ENCODE data around the gene CCL26. TPM values are rescaled to one million over a fixed set of nuclear protein-coding genes. Genes with fewer than 3 reads are reported as not detected.

Gene CCL26
- total and polyA plus RNA-seq, 2 experiments from 2014 or later, result 2.2 TPM; not detected in 1

DNA sequence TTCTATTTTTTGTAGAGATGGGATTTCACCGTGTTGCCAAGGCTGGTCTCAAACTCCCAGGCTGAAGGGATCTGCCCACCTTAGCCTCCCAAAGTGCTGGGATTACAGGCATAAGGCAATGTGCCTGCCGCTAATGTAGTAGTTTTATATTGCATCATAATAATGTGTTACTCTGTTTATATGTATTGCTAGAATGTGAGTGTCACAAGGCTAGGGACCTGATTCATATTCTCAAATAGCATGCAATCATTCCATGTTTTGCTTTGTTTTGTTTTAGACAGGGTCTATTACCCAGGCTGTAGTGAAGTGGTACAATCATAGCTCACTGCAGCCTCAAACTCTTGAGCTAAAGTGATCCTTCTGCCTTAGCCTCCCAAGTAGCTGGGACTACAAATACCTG, 13.5 kb downstream of the CCL26 start:
- Histone ChIP-seq H3K4me3 (no peak overlapping the region), H3K9me3 (ENCODE audit: low read depth) (no peaks in the 10 kb centered on the region), H2AFZ (no peak overlapping the region), H3K36me3 (ENCODE audit: low read depth) (no peaks in the 10 kb centered on the region), H3K27me3 (replicated peaks; ENCODE audit: insufficient read depth) (no peaks in the 10 kb centered on the region), H3K9me2 (ENCODE audit: insufficient read depth) (no peaks in the 10 kb centered on the region), H3K4me1 (ENCODE audit: insufficient read depth) (no peaks in the 10 kb centered on the region), H4K20me1 (ENCODE audit: insufficient read depth) (no peaks in the 10 kb centered on the region), H3K4me2 (ENCODE audit: unreplicated experiment) (no peak overlapping the region), H3F3A (ENCODE audit: insufficient read depth) (no peaks in the 10 kb centered on the region), H3K9ac (no peak overlapping the region), H3K27ac (no peak overlapping the region), H3K79me2 (ENCODE audit: insufficient read depth) (no peaks in the 10 kb centered on the region)
- WGBS, 2 experiments (ENCODE audit: low coverage in 1 of 2, low lambda C conversion rate in 2 of 2, missing lambda C conversion rate in 2 of 2), result 15 to 34% methylated on average over 2 of the region's 2 CpGs
- peak; percentile 43 for DNase-seq
- in situ Hi-C loops (cut with MboI), result loop anchor here (10.0 to 25.0 kb wide), 2 partner anchors 114 to 196 kb away; no protein-coding TSS in a partner anchor
- TF ChIP-seq EZH2phosphoT487 (IDR thresholded peaks at IDR 0.05; ENCODE audit: insufficient read depth, low read depth) (no peak), EZH2 (IDR thresholded peaks at IDR 0.05; ENCODE audit: insufficient read depth, poor library complexity, severe bottlenecking) (no peak)

DNA sequence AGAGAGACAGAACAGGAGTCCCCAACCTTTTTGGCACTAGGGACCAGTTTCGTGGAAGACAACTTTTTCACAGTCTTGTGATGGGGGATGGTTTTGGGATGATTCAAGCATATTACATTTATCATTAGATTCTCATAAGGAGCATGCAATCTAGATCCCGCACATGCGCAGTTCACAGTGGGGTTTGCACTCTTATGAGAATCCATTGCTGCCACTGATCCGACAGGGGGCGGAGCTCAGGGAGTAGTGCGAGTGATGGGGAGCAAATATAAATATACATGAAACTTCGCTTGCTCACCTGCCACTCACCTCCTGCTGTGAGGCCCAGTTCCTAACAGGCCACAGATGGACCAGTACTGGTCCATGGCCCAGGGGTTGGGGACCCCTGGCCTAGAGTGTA, 14.2 kb downstream of the CCL26 start:
- H3K9me3 ChIP-seq (ENCODE audit: low read depth), result no peaks in the 10 kb centered on the region
- H3K4me3 ChIP-seq, result no peak overlapping the region
- no peaks in the 10 kb centered on the region for H4K20me1 ChIP-seq (ENCODE audit: insufficient read depth)
- no peak overlapping the region for H2AFZ ChIP-seq
- no peaks in the 10 kb centered on the region for H3K79me2 ChIP-seq (ENCODE audit: insufficient read depth)
- WGBS, 2 experiments (ENCODE audit: low coverage in 1 of 2, low lambda C conversion rate in 2 of 2, missing lambda C conversion rate in 2 of 2), result 97% methylated on average over 7 of the region's 7 CpGs
- no peaks in the 10 kb centered on the region for H3K27me3 ChIP-seq (replicated peaks; ENCODE audit: insufficient read depth)
- H3K4me2 ChIP-seq (ENCODE audit: unreplicated experiment), result no peak overlapping the region
- H3K9ac ChIP-seq, result no peak overlapping the region
- no peaks in the 10 kb centered on the region for H3K4me1 ChIP-seq (ENCODE audit: insufficient read depth)
- H3K27ac ChIP-seq, result no peak overlapping the region
- in situ Hi-C loops (cut with MboI), result loop anchor here (10.0 to 25.0 kb wide), 2 partner anchors 113 to 196 kb away; no protein-coding TSS in a partner anchor
- no peaks in the 10 kb centered on the region for H3K36me3 ChIP-seq (ENCODE audit: low read depth)
- no peaks in the 10 kb centered on the region for H3F3A ChIP-seq (ENCODE audit: insufficient read depth)
- no peak for DNase-seq
- H3K9me2 ChIP-seq (ENCODE audit: insufficient read depth), result no peaks in the 10 kb centered on the region
- no peak for TF ChIP-seq EZH2 (IDR thresholded peaks at IDR 0.05; ENCODE audit: insufficient read depth, poor library complexity, severe bottlenecking)
- no peak for TF ChIP-seq EZH2phosphoT487 (IDR thresholded peaks at IDR 0.05; ENCODE audit: insufficient read depth, low read depth)

DNA sequence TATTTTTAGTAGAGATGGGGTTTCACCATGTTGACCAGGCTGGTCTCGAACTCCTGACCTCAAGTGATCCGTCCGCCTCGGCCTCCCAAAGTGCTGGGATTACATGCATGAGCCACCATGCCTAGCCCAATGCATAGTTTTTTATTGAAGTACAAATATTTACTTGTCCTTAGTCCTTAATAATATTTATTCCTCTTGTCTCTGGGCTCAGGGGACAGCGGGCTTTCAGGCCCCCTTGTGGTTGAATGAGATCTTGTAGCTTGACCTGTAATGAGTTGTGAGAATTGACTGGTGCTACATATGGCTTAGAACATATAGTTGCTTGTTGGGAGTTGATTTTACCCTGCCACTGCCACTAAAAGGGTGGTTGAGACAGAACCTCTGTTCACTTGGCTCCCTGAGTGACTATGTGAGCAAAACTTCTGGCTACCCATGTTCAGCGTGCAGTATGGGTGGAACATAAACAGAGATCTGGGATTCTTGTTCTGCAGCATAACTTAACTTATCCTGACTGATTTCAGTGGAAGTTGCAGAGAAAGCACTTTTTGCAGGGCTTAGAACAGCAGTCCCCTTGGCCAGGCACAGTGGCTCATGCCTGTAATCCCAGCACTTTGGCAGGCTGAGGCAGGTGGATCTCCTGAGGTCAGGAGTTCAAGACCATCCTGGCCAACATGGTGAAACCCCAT, 14.9 kb downstream of the CCL26 start:
- H3K4me1 ChIP-seq (ENCODE audit: insufficient read depth), result no peaks in the 10 kb centered on the region
- H3K36me3 ChIP-seq (ENCODE audit: low read depth), result no peaks in the 10 kb centered on the region
- H3K79me2 ChIP-seq (ENCODE audit: insufficient read depth), result no peaks in the 10 kb centered on the region
- no peak overlapping the region for H2AFZ ChIP-seq
- no peaks in the 10 kb centered on the region for H3K9me3 ChIP-seq (ENCODE audit: low read depth)
- TF ChIP-seq EZH2phosphoT487 (IDR thresholded peaks at IDR 0.05; ENCODE audit: insufficient read depth, low read depth) (no peak), EZH2 (IDR thresholded peaks at IDR 0.05; ENCODE audit: insufficient read depth, poor library complexity, severe bottlenecking) (no peak)
- H3K9me2 ChIP-seq (ENCODE audit: insufficient read depth), result no peaks in the 10 kb centered on the region
- H3K4me2 ChIP-seq (ENCODE audit: unreplicated experiment), result no peak overlapping the region
- no peaks in the 10 kb centered on the region for H3F3A ChIP-seq (ENCODE audit: insufficient read depth)
- 80 to 82% methylated on average over 6 of the region's 6 CpGs for WGBS, 2 experiments (ENCODE audit: low coverage in 1 of 2, low lambda C conversion rate in 2 of 2, missing lambda C conversion rate in 2 of 2)
- H3K9ac ChIP-seq, result no peak overlapping the region
- DNase-seq, result peak; percentile 67
- H3K4me3 ChIP-seq, result no peak overlapping the region
- in situ Hi-C loops (cut with MboI), result loop anchor here (10.0 to 25.0 kb wide), 2 partner anchors 112 to 195 kb away; no protein-coding TSS in a partner anchor
- no peak overlapping the region for H3K27ac ChIP-seq
- no peaks in the 10 kb centered on the region for H3K27me3 ChIP-seq (replicated peaks; ENCODE audit: insufficient read depth)
- H4K20me1 ChIP-seq (ENCODE audit: insufficient read depth), result no peaks in the 10 kb centered on the region

DNA sequence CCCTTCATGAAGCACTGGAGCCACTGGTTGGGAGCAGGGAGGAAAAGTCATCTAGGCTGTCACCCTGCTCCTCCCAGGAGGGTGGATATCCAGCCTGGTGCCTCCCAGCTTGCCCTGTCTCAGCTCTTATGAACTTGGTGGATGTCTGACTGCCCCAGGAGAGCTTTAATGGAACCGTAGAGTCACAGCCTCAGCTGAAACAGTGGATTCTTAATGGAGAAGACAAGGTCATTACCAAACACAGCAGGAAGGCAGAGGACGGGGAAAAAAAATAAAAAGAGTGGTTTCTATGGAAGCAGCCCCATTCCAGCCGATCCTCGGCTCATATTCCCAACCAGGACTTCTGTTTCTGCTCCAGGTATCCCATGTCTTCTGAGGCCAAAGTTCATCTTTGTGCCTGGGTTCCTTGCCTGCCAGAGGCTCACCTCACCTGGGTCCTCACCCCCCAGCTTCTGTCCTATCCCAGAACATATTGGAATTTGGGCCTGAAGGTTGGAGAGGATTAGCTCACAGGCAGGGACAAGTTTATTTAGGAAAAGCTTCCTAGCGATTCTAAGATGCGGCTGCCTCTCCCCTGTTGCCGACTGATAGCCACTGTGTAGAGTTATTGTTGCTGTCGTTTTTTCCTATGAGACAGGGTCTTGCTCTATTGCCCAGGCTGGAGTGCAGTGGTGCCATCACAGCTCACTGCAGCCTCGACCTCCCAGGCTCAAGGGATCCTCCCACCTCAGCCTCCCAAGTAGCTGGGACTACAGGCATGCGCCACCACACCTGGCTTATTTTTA, 15.6 kb downstream of the CCL26 start:
- no peaks in the 10 kb centered on the region for H4K20me1 ChIP-seq (ENCODE audit: insufficient read depth)
- H3K27me3 ChIP-seq (replicated peaks; ENCODE audit: insufficient read depth), result no peaks in the 10 kb centered on the region
- in situ Hi-C loops (cut with MboI), result loop anchor here (10.0 to 25.0 kb wide), 2 partner anchors 112 to 194 kb away; no protein-coding TSS in a partner anchor
- TF ChIP-seq EZH2 (IDR thresholded peaks at IDR 0.05; ENCODE audit: insufficient read depth, poor library complexity, severe bottlenecking) (no peak), EZH2phosphoT487 (IDR thresholded peaks at IDR 0.05; ENCODE audit: insufficient read depth, low read depth) (no peak)
- WGBS, 2 experiments (ENCODE audit: low coverage in 1 of 2, low lambda C conversion rate in 2 of 2, missing lambda C conversion rate in 2 of 2), result 45 to 47% methylated on average over 10 of the region's 10 CpGs
- H3K9me3 ChIP-seq (ENCODE audit: low read depth), result no peaks in the 10 kb centered on the region
- no peaks in the 10 kb centered on the region for H3K4me1 ChIP-seq (ENCODE audit: insufficient read depth)
- no peaks in the 10 kb centered on the region for H3K79me2 ChIP-seq (ENCODE audit: insufficient read depth)
- no peak overlapping the region for H3K4me3 ChIP-seq
- no peaks in the 10 kb centered on the region for H3K36me3 ChIP-seq (ENCODE audit: low read depth)
- H3K27ac ChIP-seq, result no peak overlapping the region
- H2AFZ ChIP-seq, result no peak overlapping the region
- no peak for DNase-seq
- no peaks in the 10 kb centered on the region for H3K9me2 ChIP-seq (ENCODE audit: insufficient read depth)
- H3F3A ChIP-seq (ENCODE audit: insufficient read depth), result no peaks in the 10 kb centered on the region
- no peak overlapping the region for H3K4me2 ChIP-seq (ENCODE audit: unreplicated experiment)
- H3K9ac ChIP-seq, result no peak overlapping the region
